GM18867 (cell line): ENCODE measurements around the gene OGN.

Source experiments
- ATAC-seq: cut with Tn5 transposase; IDR thresholded peaks from one replicate; pipeline ENCODE4 v1.9.1; 2021; ENCODE audit warnings: mild to moderate bottlenecking, moderate library complexity; ENCODE audit not compliant: unreplicated experiment

Gene OGN

GRCh38 chr9:92349771-92350739 is 54.3 kb downstream of the OGN start:
- no peak for ATAC-seq

GRCh38 chr9:92345582-92345981 is 58.8 kb downstream of the OGN start:
- ATAC-seq, result no peak

GRCh38 chr9:92342825-92343488 is 61.4 kb downstream of the OGN start:
- ATAC-seq, result no peak

GRCh38 chr9:92341578-92341977 is 62.8 kb downstream of the OGN start:
- ATAC-seq, result no peak

- no peak for ATAC-seq
These were observed 71.1 kb downstream of the OGN start for GRCh38 chr9:92333282-92333634.
